Cardiac muscle cell (in vitro differentiated cells and primary cell): ENCODE results near the gene FSTL4. TPM values are rescaled to one million over a fixed set of nuclear protein-coding genes. Genes with fewer than 3 reads are reported as not detected.

Experiments used
- DNase-seq, 2 donors: peaks; one replicate each; pipeline versions ENCODE4 v3.0.0 to v3.0.0-alpha.2; 2010 to 2017; ENCODE audit warnings: low read depth in 1 of 2, low spot score in 1 of 2
- H3K27ac ChIP-seq: fragments of 200-600 bp; sonication (generic); 2 replicates; pipeline ENCODE4 v1.5.1; 2016
- H3K27me3 ChIP-seq: fragments of 200-600 bp; sonication (generic); 2 replicates; pipeline ENCODE4 v1.6.0; 2016; ENCODE audit warnings: control low read depth
- H3K36me3 ChIP-seq: fragments of 200-600 bp; sonication (generic); 2 replicates; pipeline ENCODE4 v1.5.1; 2016; ENCODE audit warnings: control low read depth
- H3K4me1 ChIP-seq: fragments of 200-600 bp; sonication (generic); 2 replicates; pipeline ENCODE4 v1.8.1; 2017; ENCODE audit warnings: low read depth, mild to moderate bottlenecking, mixed run types
- H3K4me3 ChIP-seq: fragments of 200-600 bp; sonication (generic); 2 replicates; pipeline ENCODE4 v1.5.1; 2016; ENCODE audit warnings: mild to moderate bottlenecking
- H3K9me3 ChIP-seq: fragments of 200-600 bp; sonication (generic); 2 replicates; pipeline ENCODE4 v1.5.1; 2017; ENCODE audit warnings: low read depth, mild to moderate bottlenecking, control low read depth
- CTCF ChIP-seq: IDR thresholded peaks from 2 replicates; pipeline ENCODE4 v1.5.1; 2012; ENCODE audit warnings: low read depth, mild to moderate bottlenecking, low read length
- polyA plus RNA-seq: library from polyadenylated mRNA; unstranded; fragments of >200 nt; fragmentation: Nextera tagmentation; extraction: Ambion mirVana; gene quantifications from 2 replicates; pipeline ENCODE4 v1.2.1, GENCODE V29; 2016
- total RNA-seq: library from RNA; depleted of rRNA; stranded (reverse); fragments of >200 nt; gene quantifications from 2 replicates; pipeline ENCODE4 v1.2.3, GENCODE V29; 2016

FSTL4 gene
- total and polyA plus RNA-seq, 2 experiments from 2014 or later, result 0.06 TPM; not detected in 1

- Histone ChIP-seq H3K27ac (no peak overlapping the region), H3K4me3 (no peak overlapping the region), H3K9me3 (no peaks in the 10 kb centered on the region), H3K4me1 (no peaks in the 10 kb centered on the region), H3K36me3 (no peaks in the 10 kb centered on the region), H3K27me3 (peaks cover 42% of the 10 kb centered on the region)
- no peak for DNase-seq
- TF ChIP-seq CTCF, result no peak
These were observed 8.6 kb downstream of the FSTL4 start for GRCh38 chr5:133603711-133604110.

DNA sequence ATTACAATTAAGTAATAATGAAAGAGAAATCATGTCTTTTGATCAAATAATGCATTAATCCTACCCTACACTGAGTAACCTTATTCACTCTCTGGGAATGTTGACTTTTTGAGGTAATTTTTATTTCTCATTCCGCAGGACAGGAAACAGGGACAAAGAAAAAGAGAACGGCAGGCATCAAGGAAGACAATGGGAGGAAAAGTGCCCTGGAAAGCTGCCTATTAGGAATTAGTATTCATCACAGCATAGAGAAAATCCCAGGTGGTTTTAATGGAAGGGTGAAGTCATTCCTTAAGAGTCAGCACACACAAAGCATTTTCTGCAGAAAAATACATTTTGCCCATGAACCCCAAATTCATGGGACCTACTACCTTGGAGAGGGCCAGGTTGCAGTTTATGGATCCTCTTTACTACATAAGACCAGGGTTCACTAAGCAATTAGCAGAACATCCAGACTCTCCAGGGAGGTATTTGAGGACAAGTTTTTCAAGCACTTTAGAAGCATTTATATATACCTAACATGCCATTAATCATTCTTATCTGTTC is 9.4 kb downstream of the FSTL4 start:
- peaks cover 34% of the 10 kb centered on the region for H3K27me3 ChIP-seq
- no peaks in the 10 kb centered on the region for H3K4me1 ChIP-seq
- H3K9me3 ChIP-seq, result no peaks in the 10 kb centered on the region
- no peak for DNase-seq
- no peak overlapping the region for H3K4me3 ChIP-seq
- no peak overlapping the region for H3K27ac ChIP-seq
- no peak for TF ChIP-seq CTCF
- H3K36me3 ChIP-seq, result no peaks in the 10 kb centered on the region

- H3K27ac ChIP-seq, result no peak overlapping the region
- peaks cover 16% of the 10 kb centered on the region for H3K27me3 ChIP-seq
- no peak overlapping the region for H3K4me3 ChIP-seq
- no peaks in the 10 kb centered on the region for H3K9me3 ChIP-seq
- H3K4me1 ChIP-seq, result no peaks in the 10 kb centered on the region
- no peaks in the 10 kb centered on the region for H3K36me3 ChIP-seq
- TF ChIP-seq CTCF, result no peak
- DNase-seq, result no peak
These were observed 12.7 kb downstream of the FSTL4 start for GRCh38 chr5:133599600-133599999.

DNA sequence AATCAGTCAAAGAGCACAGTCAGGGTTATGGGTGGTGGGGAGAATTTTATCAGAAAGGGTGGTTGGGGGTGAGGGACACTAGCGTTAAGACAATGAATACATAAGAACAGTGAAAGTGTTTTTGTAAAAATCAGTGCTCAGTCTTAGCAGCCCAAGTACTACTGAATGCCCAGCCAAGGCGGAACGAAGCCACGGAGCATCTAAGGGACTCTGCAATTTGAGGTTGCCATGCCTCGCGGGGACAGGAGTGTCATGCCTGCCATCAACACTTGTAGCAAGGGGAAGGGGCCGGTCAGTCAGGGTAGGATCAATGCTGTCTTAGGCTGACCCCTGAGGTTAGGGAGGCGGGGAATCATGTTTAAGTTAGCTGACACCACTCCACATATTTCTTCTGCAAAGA is 13.3 kb downstream of the FSTL4 start:
- Histone ChIP-seq H3K27ac (no peak overlapping the region), H3K27me3 (peaks cover 16% of the 10 kb centered on the region), H3K4me3 (no peak overlapping the region), H3K9me3 (no peaks in the 10 kb centered on the region), H3K4me1 (no peaks in the 10 kb centered on the region), H3K36me3 (no peaks in the 10 kb centered on the region)
- no peak for DNase-seq
- no peak for TF ChIP-seq CTCF

DNA sequence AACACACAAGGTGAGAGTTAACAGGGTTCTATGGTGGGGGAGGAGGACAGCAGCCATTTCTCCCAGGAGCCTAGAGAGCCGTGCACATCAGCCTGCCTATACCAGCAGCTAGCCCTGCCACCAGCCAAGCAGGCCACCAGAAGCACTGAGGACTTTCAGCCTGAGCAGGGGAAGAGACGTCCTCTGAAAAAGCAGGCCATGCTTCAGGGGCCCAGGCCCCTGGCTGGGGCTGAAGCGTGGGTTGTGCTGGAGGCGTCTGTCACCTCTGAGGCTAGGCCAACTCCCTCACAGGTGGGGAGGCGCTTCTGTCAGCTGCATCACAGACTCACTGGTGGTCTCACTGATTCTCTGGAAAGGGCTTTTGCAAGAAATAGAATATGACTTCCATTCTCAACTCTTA is 16.3 kb downstream of the FSTL4 start:
- Histone ChIP-seq H3K27me3 (no peaks in the 10 kb centered on the region), H3K9me3 (no peaks in the 10 kb centered on the region), H3K27ac (no peak overlapping the region), H3K4me3 (no peak overlapping the region), H3K4me1 (no peaks in the 10 kb centered on the region), H3K36me3 (no peaks in the 10 kb centered on the region)
- TF ChIP-seq CTCF, result no peak
- DNase-seq, result no peak

DNA sequence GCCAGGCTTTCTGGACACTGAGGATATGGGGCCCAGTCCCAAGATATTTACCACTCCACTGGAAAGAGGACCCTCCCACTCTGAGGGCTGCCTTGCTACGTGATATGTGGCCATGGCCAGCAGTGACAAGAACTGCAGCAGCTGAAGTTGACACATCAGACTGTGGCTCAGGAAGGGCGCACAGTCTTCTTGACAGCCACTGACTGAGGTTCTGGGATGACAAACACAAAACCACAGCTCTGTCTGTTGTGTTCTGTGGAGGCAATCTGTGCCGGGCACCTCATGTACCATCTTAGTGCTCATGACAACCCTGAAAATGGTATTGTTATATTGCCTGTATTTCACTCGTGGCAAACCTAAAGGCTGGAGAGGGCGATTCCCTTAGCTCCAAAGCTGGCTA is 16.9 kb downstream of the FSTL4 start:
- no peak for TF ChIP-seq CTCF
- no peak for DNase-seq
- no peaks in the 10 kb centered on the region for H3K27me3 ChIP-seq
- no peaks in the 10 kb centered on the region for H3K36me3 ChIP-seq
- no peak overlapping the region for H3K4me3 ChIP-seq
- H3K9me3 ChIP-seq, result no peaks in the 10 kb centered on the region
- no peak overlapping the region for H3K27ac ChIP-seq
- H3K4me1 ChIP-seq, result no peaks in the 10 kb centered on the region
